ENCODE measurements around the gene MED25. TPM values are rescaled to one million over a fixed set of nuclear protein-coding genes. Genes with fewer than 3 reads are reported as not detected.

MED25 gene
- total and polyA plus RNA-seq, 2 experiments from 2014 or later = 45.6 to 58.6 TPM

- H3K9me3 Mint-ChIP-seq = peaks cover 12% of the 10 kb centered on the region
- Histone ChIP-seq H3K27ac (ENCODE audit: low read depth) (peak overlapping the region; percentile 74; the same call in 1 of the 2 replicates), H4K20me1 (replicated peaks; ENCODE audit: insufficient read depth) (peaks cover 21% of the 10 kb centered on the region), H3F3A (replicated peaks; ENCODE audit: low read depth) (peaks cover 61% of the 10 kb centered on the region), H3K36me3 (ENCODE audit: insufficient read depth) (peaks cover 15% of the 10 kb centered on the region), H3K79me2 (replicated peaks; ENCODE audit: insufficient read depth) (peaks cover 23% of the 10 kb centered on the region), H3K27me3 (ENCODE audit: insufficient read depth) (no peaks in the 10 kb centered on the region), H2AFZ (no peak overlapping the region), H3K9me2 (ENCODE audit: insufficient read depth) (no peaks in the 10 kb centered on the region), H3K4me2 (no peak overlapping the region), H3K4me3 (no peak overlapping the region), H3K4me1 (ENCODE audit: insufficient read depth) (peaks cover 13% of the 10 kb centered on the region)
- TF ChIP-seq POLR2AphosphoS5 (IDR thresholded peaks at IDR 0.05; ENCODE audit: low read depth) (no peak), JUNB (IDR thresholded peaks at IDR 0.05; ENCODE audit: unreplicated experiment) (no peak), EZH2phosphoT487 (IDR thresholded peaks at IDR 0.05; ENCODE audit: unreplicated experiment) (no peak), EZH2 (IDR thresholded peaks at IDR 0.05; ENCODE audit: low read depth, unreplicated experiment) (no peak)
- TF ChIP-seq, protein P1, sequence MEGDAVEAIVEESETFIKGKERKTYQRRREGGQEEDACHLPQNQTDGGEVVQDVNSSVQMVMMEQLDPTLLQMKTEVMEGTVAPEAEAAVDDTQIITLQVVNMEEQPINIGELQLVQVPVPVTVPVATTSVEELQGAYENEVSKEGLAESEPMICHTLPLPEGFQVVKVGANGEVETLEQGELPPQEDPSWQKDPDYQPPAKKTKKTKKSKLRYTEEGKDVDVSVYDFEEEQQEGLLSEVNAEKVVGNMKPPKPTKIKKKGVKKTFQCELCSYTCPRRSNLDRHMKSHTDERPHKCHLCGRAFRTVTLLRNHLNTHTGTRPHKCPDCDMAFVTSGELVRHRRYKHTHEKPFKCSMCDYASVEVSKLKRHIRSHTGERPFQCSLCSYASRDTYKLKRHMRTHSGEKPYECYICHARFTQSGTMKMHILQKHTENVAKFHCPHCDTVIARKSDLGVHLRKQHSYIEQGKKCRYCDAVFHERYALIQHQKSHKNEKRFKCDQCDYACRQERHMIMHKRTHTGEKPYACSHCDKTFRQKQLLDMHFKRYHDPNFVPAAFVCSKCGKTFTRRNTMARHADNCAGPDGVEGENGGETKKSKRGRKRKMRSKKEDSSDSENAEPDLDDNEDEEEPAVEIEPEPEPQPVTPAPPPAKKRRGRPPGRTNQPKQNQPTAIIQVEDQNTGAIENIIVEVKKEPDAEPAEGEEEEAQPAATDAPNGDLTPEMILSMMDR (conservative IDR thresholded peaks at IDR 0.05; ENCODE audit: low read depth in 2 of 2) = no peak
- ATAC-seq (no peak), DNase-seq (ENCODE audit: low spot score) (no peak)
- H3K4me3 Mint-ChIP-seq = peak overlapping the region; percentile 28; the same call in 1 of the 3 replicates
- H3K27me3 Mint-ChIP-seq (ENCODE audit: insufficient read depth, low read depth, poor library complexity) = peaks cover 37% of the 10 kb centered on the region
- H3K36me3 Mint-ChIP-seq (ENCODE audit: low read depth) = peaks cover 66% of the 10 kb centered on the region
- H3K4me1 Mint-ChIP-seq = peaks cover 36% of the 10 kb centered on the region
- peak overlapping the region; percentile 34; the same call in 1 of the 2 replicates for H3K27ac Mint-ChIP-seq
Observed at GRCh38 chr19:49863254-49863934, 45.3 kb downstream of the MED25 start.

DNA sequence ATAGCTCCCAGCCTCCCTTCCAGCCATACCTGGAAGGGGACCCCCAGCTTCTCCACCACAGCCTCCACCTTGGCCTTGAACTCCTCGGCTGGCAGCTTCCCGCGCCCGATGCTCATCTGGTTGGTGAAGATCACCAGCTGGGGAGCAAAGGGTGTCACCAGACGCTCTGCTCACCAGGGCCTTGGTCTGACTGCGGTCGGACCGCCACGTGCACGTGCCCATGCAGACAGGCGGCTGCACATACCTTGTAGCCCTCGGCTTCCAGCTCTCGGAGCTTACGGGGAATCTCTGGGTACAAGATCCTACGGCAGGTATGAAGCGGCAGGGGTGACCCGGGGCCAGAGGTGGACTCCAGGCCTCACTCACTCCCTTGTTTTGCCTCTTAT lies 45.8 kb downstream of the MED25 start:
- H3K9me2 ChIP-seq (ENCODE audit: insufficient read depth) = no peaks in the 10 kb centered on the region
- H3K27ac ChIP-seq (ENCODE audit: low read depth) = no peak overlapping the region
- H3F3A ChIP-seq (replicated peaks; ENCODE audit: low read depth) = peaks cover 59% of the 10 kb centered on the region
- no peak overlapping the region for H3K4me3 ChIP-seq
- H3K36me3 ChIP-seq (ENCODE audit: insufficient read depth) = peaks cover 15% of the 10 kb centered on the region
- no peaks in the 10 kb centered on the region for H3K27me3 ChIP-seq (ENCODE audit: insufficient read depth)
- H3K4me1 Mint-ChIP-seq = peaks cover 39% of the 10 kb centered on the region
- peaks cover 61% of the 10 kb centered on the region for H3K36me3 Mint-ChIP-seq (ENCODE audit: low read depth)
- TF ChIP-seq EZH2phosphoT487 (IDR thresholded peaks at IDR 0.05; ENCODE audit: unreplicated experiment) = no peak
- no peak for TF ChIP-seq REST (IDR thresholded peaks at IDR 0.05; ENCODE audit: unreplicated experiment)
- TF ChIP-seq POLR2AphosphoS5 (IDR thresholded peaks at IDR 0.05; ENCODE audit: low read depth) = no peak
- peaks cover 13% of the 10 kb centered on the region for H3K4me1 ChIP-seq (ENCODE audit: insufficient read depth)
- H3K27ac Mint-ChIP-seq = no peak overlapping the region
- H3K4me2 ChIP-seq = no peak overlapping the region
- H3K9me3 Mint-ChIP-seq = peaks cover 11% of the 10 kb centered on the region
- H4K20me1 ChIP-seq (replicated peaks; ENCODE audit: insufficient read depth) = peaks cover 21% of the 10 kb centered on the region
- peaks cover 33% of the 10 kb centered on the region for H3K27me3 Mint-ChIP-seq (ENCODE audit: insufficient read depth, low read depth, poor library complexity)
- no peak for ATAC-seq
- H3K4me3 Mint-ChIP-seq = no peak overlapping the region
- H2AFZ ChIP-seq = no peak overlapping the region
- H3K79me2 ChIP-seq (replicated peaks; ENCODE audit: insufficient read depth) = peaks cover 23% of the 10 kb centered on the region
- DNase-seq (ENCODE audit: low spot score) = no peak

All from GM23338 (cell line).